BLaER1 treated with 17β-estradiol and CSF1 and Interleukin-3, amounts not matched to agents 10 nM and 100 nM (cell line): Measurements from ENCODE around the gene EHBP1L1.

ENCODE experiments used
- H3K27ac ChIP-seq, 11 experiments: shearing (Covaris generic); formaldehyde crosslinking; 2 replicates each; pipeline ENCODE4 v1.8.1; 2022
- H3K27me3 ChIP-seq, 11 experiments: shearing (Covaris generic); formaldehyde crosslinking; 2 replicates each; pipeline ENCODE4 v1.8.1; 2022
- H3K36me3 ChIP-seq, 11 experiments: shearing (Covaris generic); formaldehyde crosslinking; 2 replicates each; pipeline ENCODE4 v1.8.1; 2022
- H3K4me1 ChIP-seq, 10 experiments: shearing (Covaris generic); formaldehyde crosslinking; 2 replicates each; pipeline ENCODE4 v1.8.1; 2022
- H3K4me2 ChIP-seq, 11 experiments: shearing (Covaris generic); formaldehyde crosslinking; 2 replicates each; pipeline ENCODE4 v1.8.1; 2022
- H3K4me3 ChIP-seq, 10 experiments: shearing (Covaris generic); formaldehyde crosslinking; 2 replicates each; pipeline ENCODE4 v1.8.1; 2022
- H3K9ac ChIP-seq, 11 experiments: shearing (Covaris generic); formaldehyde crosslinking; 2 replicates each; pipeline ENCODE4 v1.8.1; 2022
- H3K9me3 ChIP-seq, 11 experiments: shearing (Covaris generic); formaldehyde crosslinking; replicated peaks in 1 of 11; 2 replicates each; pipeline ENCODE4 v1.8.1; 2022
- H4K20me1 ChIP-seq, 11 experiments: shearing (Covaris generic); formaldehyde crosslinking; 2 replicates each; pipeline ENCODE4 v1.8.1; 2022
- Cebpa-rat ChIP-seq, 11 experiments: shearing (Covaris generic); IDR thresholded peaks; 2 replicates each; pipeline ENCODE4 v1.8.1; 2022

Gene EHBP1L1

DNA sequence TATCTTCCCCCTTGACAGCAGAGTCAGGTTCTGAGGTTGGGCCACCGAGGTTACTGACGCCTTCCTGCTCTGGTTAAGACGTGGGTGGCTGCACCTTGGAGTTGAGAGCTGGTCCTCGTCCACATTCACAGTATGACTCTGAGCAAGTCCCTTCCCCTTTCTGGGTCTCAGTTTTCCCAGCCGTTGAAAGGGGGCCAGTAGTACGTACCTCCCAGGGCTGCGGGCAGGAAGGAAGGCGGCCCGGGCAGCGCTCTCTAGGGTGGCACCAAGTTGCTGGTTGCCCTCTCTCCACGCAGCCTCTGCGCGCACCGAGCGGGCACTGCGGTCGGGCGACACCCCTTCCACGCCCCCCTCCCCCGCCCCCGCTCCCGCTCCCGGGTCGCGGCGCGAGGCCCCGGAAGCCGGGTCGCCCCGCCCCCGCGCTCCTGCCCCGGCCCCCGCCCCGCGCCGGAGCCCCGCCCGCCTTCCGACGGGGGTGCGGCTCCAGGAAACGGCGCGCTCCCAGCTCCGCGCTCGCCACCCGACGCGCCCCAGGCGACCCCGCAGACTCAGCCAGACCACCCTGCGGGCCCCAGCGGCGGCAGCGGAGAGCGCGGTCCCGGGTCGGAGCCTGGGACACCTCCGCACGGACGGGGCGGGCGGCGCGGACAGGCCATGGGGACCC is at the start of gene EHBP1L1:
EHBP1L1 (plus strand) TSS at position 486 of the 664 bp plus-strand sequence. CDS start 250 bp downstream, outside the sequence.
- Histone ChIP-seq H4K20me1 (peaks cover 34 to 70% (median 49%) of the 10 kb centered on the region in 11 experiments; a peak in 21 of 22 replicates), H3K4me2 (peak within 1 kb of the TSS; percentile 93 to 100 (median 99)), H3K4me3 (peak within 1 kb of the TSS; percentile 75 to 97 (median 92)), H3K4me1 (peaks cover 53 to 69% (median 62%) of the 10 kb centered on the region in 10 experiments), H3K27ac (peak within 1 kb of the TSS; percentile 74 to 92 (median 87)), H3K36me3 (peaks cover 16 to 37% (median 28%) of the 10 kb centered on the region in 11 experiments), H3K27me3 (no peaks in the 10 kb centered on the region), H3K9me3 (no peaks in the 10 kb centered on the region), H3K9ac (peak within 1 kb of the TSS; percentile 83 to 96 (median 90))
- no peak for TF ChIP-seq Cebpa-rat (IDR thresholded peaks at IDR 0.05)

DNA sequence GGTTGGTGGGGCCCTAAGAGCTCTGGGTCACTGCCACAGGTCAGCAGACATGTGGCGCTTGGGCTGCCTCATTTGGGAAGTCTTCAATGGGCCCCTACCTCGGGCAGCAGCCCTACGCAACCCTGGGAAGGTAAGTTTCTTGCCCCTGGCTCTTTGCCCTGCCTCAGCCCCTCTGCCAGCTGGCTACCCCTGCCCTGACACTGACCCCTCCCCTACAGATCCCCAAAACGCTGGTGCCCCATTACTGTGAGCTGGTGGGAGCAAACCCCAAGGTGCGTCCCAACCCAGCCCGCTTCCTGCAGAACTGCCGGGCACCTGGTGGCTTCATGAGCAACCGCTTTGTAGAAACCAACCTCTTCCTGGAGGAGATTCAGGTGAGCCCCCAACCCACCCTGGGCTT is 49.1 kb upstream of the EHBP1L1 start:
- peak overlapping the region; percentile 93 to 99 (median 97); a peak in 18 of 22 replicates for H3K9ac ChIP-seq
- H3K9me3 ChIP-seq = no peaks in the 10 kb centered on the region
- H3K27ac ChIP-seq = peak overlapping the region in 1 of 11 experiments; percentile 88; a peak in 2 of 22 replicates
- H3K4me1 ChIP-seq = peaks cover 45 to 61% (median 56%) of the 10 kb centered on the region in 10 experiments
- peaks cover 10 to 61% (median 33%) of the 10 kb centered on the region in 11 experiments; a peak in 18 of 22 replicates for H4K20me1 ChIP-seq
- peaks cover 46 to 59% (median 56%) of the 10 kb centered on the region in 11 experiments for H3K36me3 ChIP-seq
- no peak for TF ChIP-seq Cebpa-rat (IDR thresholded peaks at IDR 0.05)
- peak overlapping the region; percentile 92 to 100 (median 98); a peak in 21 of 22 replicates for H3K4me2 ChIP-seq
- peak overlapping the region in 5 of 10 experiments; percentile 91 to 98 (median 97); a peak in 3 of 20 replicates for H3K4me3 ChIP-seq
- no peaks in the 10 kb centered on the region for H3K27me3 ChIP-seq

DNA sequence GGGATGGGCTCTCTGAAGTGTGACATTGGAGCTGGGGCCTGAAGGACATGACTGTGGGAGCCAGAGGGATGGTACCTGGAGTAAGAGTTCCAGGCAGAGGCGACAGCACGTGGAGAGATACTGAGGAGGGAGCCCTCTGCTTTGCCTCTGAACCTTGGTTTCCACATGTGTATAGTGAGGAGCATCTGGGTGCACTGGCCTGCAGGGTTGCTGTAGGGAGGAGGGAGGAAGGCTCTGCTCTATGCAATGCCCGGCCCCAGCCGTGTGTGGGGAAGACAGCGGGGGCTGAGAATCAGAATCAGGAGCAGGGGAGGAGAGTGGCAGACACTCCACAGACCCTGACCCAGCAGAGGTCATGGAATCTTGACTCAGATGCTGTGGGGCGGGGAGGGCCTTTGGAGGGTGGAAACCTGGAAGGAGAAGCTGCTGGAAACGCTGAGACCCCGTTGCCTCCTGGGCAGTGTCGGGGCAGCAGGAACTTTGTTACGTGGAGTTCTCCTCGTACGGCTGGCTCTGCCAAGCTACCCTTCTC is 47.0 kb upstream of the EHBP1L1 start:
- Histone ChIP-seq H3K4me2 (peak overlapping the region in 1 of 11 experiments; percentile 2; a peak in 1 of 22 replicates), H3K9me3 (no peaks in the 10 kb centered on the region), H3K4me3 (no peak overlapping the region), H3K9ac (peak overlapping the region in 6 of 11 experiments; percentile 1 to 50 (median 22); a peak in 6 of 22 replicates), H3K36me3 (peaks cover 67 to 79% (median 76%) of the 10 kb centered on the region in 11 experiments), H3K4me1 (peaks cover 23 to 40% (median 34%) of the 10 kb centered on the region in 10 experiments), H3K27me3 (no peaks in the 10 kb centered on the region), H4K20me1 (peaks cover 10 to 73% (median 33%) of the 10 kb centered on the region in 11 experiments; a peak in 18 of 22 replicates), H3K27ac (peak overlapping the region in 3 of 11 experiments; percentile 4 to 36 (median 10); a peak in 3 of 22 replicates)
- TF ChIP-seq Cebpa-rat (IDR thresholded peaks at IDR 0.05) = no peak

DNA sequence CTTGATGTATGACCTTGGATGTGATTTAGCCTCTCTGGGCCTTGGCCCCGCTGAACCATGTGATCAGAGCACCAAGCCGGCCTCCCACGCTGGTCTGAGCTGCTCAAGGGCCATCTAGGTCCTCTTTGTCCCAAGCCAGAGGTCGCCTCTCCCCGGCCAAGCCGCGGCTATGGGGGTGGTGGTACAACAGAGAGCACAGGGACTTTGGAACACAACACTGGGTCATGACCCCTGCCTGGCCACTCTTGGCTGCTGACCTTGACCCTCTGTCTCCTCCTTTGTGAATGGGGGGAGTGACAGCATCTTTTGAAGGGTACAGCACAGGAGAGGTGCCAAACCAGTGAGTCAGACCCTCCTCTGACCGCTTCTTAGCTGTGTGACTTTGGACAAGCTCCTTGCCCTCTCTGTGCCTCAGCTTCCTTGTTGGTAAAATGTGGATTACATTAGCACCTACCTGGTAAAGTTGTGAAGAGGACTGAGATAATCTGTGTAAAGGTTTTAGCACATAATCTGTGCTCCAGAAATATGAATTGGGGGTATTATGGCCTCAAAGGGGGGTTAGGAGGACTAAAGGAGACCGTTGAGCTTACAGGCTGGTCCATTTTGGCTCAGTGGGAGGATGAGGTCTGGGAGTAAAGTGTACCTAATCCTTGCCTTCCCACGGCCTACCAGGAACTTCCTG is 46.2 kb upstream of the EHBP1L1 start:
- H3K4me2 ChIP-seq = peak overlapping the region in 6 of 11 experiments; percentile 1 to 23 (median 5); a peak in 4 of 22 replicates
- peaks cover 67 to 83% (median 77%) of the 10 kb centered on the region in 11 experiments for H3K36me3 ChIP-seq
- H3K27ac ChIP-seq = peak overlapping the region in 4 of 11 experiments; percentile 4 to 36 (median 8); a peak in 5 of 22 replicates
- TF ChIP-seq Cebpa-rat (IDR thresholded peaks at IDR 0.05) = no peak
- no peak overlapping the region for H3K4me3 ChIP-seq
- H3K9me3 ChIP-seq = no peaks in the 10 kb centered on the region
- peaks cover 10 to 78% (median 33%) of the 10 kb centered on the region in 11 experiments; a peak in 18 of 22 replicates for H4K20me1 ChIP-seq
- peak overlapping the region in 7 of 11 experiments; percentile 1 to 50 (median 18); a peak in 5 of 22 replicates for H3K9ac ChIP-seq
- H3K27me3 ChIP-seq = no peaks in the 10 kb centered on the region
- peaks cover 16 to 33% (median 27%) of the 10 kb centered on the region in 10 experiments for H3K4me1 ChIP-seq

DNA sequence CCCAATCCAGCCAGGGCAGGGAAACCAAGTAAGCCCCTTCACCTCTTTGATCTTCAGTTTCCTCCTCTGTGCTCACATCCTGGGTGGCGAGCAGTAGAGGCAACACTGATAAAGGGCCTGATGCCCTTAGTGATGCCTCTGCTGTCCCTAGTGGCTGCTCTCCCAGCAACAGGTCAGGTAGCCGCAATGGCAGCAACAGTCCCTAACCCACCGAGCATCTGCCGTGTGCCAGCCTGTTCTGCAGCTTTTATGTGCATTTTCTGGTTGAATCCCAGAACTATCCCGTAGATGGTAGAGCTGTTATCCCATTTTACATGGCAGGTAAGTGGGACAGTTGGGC is 45.7 kb upstream of the EHBP1L1 start:
- H3K9me3 ChIP-seq = no peaks in the 10 kb centered on the region
- H3K4me2 ChIP-seq = peak overlapping the region in 3 of 11 experiments; percentile 2 to 6 (median 4); a peak in 3 of 22 replicates
- no peak overlapping the region for H3K4me3 ChIP-seq
- no peak for TF ChIP-seq Cebpa-rat (IDR thresholded peaks at IDR 0.05)
- H4K20me1 ChIP-seq = peaks cover 10 to 83% (median 35%) of the 10 kb centered on the region in 11 experiments; a peak in 18 of 22 replicates
- H3K4me1 ChIP-seq = peaks cover 16 to 32% (median 27%) of the 10 kb centered on the region in 10 experiments
- H3K36me3 ChIP-seq = peaks cover 71 to 88% (median 81%) of the 10 kb centered on the region in 11 experiments
- H3K27me3 ChIP-seq = no peaks in the 10 kb centered on the region
- peak overlapping the region in 3 of 11 experiments; percentile 2 to 18 (median 15); a peak in 2 of 22 replicates for H3K9ac ChIP-seq
- peak overlapping the region in 3 of 11 experiments; percentile 7 to 36 (median 10); a peak in 3 of 22 replicates for H3K27ac ChIP-seq

DNA sequence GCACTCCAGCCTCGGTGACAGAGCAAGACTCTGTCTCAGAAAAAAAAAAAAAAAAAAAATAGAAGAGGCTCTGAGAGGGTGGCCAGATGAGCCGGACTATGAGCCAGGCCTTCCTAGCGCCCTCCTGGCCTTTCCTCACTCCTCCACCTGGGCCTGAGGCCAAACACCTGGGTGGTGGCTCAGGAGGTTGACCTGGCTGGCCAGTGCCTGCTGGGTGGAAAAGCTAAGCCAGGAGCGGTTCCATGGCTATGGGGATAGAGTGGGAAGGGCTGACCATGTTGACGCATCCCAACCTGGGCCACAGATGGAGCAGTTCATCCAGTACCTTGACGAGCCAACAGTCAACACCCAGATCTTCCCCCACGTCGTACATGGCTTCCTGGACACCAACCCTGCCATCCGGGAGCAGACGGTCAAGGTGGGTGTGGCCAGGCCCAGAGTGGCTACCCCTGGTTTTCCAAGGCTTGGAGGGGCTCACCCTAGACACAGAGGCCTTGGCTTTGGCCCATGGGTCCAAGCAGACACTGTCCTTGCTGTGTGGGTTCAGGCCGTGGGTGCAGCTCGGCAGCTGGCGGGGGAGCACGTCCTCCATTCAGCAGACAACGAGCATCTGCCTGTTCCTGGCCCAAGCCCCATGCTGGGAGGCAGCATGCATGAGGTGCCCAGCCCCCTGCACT is 43.3 kb upstream of the EHBP1L1 start:
- TF ChIP-seq Cebpa-rat (IDR thresholded peaks at IDR 0.05) = no peak
- Histone ChIP-seq H3K4me1 (peaks cover 15 to 35% (median 20%) of the 10 kb centered on the region in 10 experiments; a peak in 19 of 20 replicates), H3K9me3 (no peaks in the 10 kb centered on the region), H3K27me3 (no peaks in the 10 kb centered on the region), H4K20me1 (peaks cover 0 to 85% (median 21%) of the 10 kb centered on the region in 11 experiments; a peak in 18 of 22 replicates), H3K9ac (no peak overlapping the region), H3K4me3 (no peak overlapping the region), H3K27ac (no peak overlapping the region), H3K36me3 (peaks cover 73 to 97% (median 89%) of the 10 kb centered on the region in 11 experiments), H3K4me2 (no peak overlapping the region)

DNA sequence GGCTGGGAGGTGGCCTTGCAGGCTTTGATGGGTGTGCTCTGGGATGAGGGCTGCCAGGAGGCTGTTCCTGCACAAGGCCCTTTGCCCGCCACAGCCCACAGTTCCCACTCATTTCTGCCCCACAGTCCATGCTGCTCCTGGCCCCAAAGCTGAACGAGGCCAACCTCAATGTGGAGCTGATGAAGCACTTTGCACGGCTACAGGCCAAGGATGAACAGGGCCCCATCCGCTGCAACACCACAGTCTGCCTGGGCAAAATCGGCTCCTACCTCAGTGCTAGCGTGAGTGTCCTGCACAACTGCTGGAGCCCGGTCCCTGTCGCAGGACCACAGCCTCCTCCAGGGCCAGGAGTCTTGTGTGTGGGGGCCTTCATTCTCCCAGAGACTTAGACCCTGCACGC is 40.8 kb upstream of the EHBP1L1 start:
- peaks cover 0 to 83% (median 33%) of the 10 kb centered on the region in 11 experiments; a peak in 18 of 22 replicates for H4K20me1 ChIP-seq
- H3K4me1 ChIP-seq = peaks cover 27 to 49% (median 34%) of the 10 kb centered on the region in 10 experiments
- H3K9ac ChIP-seq = no peak overlapping the region; a peak in 1 of 22 replicates
- no peaks in the 10 kb centered on the region for H3K9me3 ChIP-seq
- H3K4me2 ChIP-seq = no peak overlapping the region
- no peak for TF ChIP-seq Cebpa-rat (IDR thresholded peaks at IDR 0.05)
- H3K4me3 ChIP-seq = no peak overlapping the region
- H3K36me3 ChIP-seq = peaks cover 62 to 94% (median 86%) of the 10 kb centered on the region in 11 experiments
- no peak overlapping the region for H3K27ac ChIP-seq
- no peaks in the 10 kb centered on the region for H3K27me3 ChIP-seq
